ENCODE measurements around the gene IL4I1.
A peak's percentile ranks its signal among the peaks of the same experiment; 100 is the strongest.

GRCh38 chr19:49847731-49848696, 48.7 kb downstream of the IL4I1 start:
- TF ChIP-seq, protein P1, sequence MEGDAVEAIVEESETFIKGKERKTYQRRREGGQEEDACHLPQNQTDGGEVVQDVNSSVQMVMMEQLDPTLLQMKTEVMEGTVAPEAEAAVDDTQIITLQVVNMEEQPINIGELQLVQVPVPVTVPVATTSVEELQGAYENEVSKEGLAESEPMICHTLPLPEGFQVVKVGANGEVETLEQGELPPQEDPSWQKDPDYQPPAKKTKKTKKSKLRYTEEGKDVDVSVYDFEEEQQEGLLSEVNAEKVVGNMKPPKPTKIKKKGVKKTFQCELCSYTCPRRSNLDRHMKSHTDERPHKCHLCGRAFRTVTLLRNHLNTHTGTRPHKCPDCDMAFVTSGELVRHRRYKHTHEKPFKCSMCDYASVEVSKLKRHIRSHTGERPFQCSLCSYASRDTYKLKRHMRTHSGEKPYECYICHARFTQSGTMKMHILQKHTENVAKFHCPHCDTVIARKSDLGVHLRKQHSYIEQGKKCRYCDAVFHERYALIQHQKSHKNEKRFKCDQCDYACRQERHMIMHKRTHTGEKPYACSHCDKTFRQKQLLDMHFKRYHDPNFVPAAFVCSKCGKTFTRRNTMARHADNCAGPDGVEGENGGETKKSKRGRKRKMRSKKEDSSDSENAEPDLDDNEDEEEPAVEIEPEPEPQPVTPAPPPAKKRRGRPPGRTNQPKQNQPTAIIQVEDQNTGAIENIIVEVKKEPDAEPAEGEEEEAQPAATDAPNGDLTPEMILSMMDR (IDR thresholded peaks at IDR 0.05 in 2 of 3, conservative IDR thresholded peaks at IDR 0.05 in 1 of 3; ENCODE audit: borderline replicate concordance in 1 of 3, insufficient read depth in 1 of 3, low read depth in 2 of 3, low read length in 2 of 3): no peak
- TF ChIP-seq, protein P2, sequence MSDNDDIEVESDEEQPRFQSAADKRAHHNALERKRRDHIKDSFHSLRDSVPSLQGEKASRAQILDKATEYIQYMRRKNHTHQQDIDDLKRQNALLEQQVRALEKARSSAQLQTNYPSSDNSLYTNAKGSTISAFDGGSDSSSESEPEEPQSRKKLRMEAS (IDR thresholded peaks at IDR 0.05): peak; percentile 48
- TF ChIP-seq EZH2 (IDR thresholded peaks at IDR 0.05) (no peak), POLR2A (IDR thresholded peaks at IDR 0.05; ENCODE audit: borderline replicate concordance, extremely low read depth, insufficient read depth, insufficient read length) (no peak), SP1 (IDR thresholded peaks at IDR 0.05; ENCODE audit: low read depth) (peak; percentile 35; the same call in 1 of the 2 replicates), YY1 (IDR thresholded peaks at IDR 0.05; ENCODE audit: extremely low read depth, insufficient replicate concordance, low read depth, low read length) (no peak), POLR2AphosphoS5 (IDR thresholded peaks at IDR 0.05; ENCODE audit: low read depth, low read length) (no peak)
- TF ChIP-seq, protein P3, sequence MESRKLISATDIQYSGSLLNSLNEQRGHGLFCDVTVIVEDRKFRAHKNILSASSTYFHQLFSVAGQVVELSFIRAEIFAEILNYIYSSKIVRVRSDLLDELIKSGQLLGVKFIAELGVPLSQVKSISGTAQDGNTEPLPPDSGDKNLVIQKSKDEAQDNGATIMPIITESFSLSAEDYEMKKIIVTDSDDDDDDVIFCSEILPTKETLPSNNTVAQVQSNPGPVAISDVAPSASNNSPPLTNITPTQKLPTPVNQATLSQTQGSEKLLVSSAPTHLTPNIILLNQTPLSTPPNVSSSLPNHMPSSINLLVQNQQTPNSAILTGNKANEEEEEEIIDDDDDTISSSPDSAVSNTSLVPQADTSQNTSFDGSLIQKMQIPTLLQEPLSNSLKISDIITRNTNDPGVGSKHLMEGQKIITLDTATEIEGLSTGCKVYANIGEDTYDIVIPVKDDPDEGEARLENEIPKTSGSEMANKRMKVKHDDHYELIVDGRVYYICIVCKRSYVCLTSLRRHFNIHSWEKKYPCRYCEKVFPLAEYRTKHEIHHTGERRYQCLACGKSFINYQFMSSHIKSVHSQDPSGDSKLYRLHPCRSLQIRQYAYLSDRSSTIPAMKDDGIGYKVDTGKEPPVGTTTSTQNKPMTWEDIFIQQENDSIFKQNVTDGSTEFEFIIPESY (IDR thresholded peaks at IDR 0.05; ENCODE audit: extremely low read depth, insufficient replicate concordance, low read length): no peak
